SW 1271 (cell line): Measurements from ENCODE around the gene KNTC1.
"Not testable (repeated sequence)": the region's sequence is repeated elsewhere in the genome, so short reads cannot be mapped to it uniquely, and the experiment has no call there.

Source experiments
- DNase-seq, 2 experiments: peaks; one replicate each; lab custom pipeline; 2025; lab: John Stamatoyannopoulos, UW

Gene KNTC1

DNA sequence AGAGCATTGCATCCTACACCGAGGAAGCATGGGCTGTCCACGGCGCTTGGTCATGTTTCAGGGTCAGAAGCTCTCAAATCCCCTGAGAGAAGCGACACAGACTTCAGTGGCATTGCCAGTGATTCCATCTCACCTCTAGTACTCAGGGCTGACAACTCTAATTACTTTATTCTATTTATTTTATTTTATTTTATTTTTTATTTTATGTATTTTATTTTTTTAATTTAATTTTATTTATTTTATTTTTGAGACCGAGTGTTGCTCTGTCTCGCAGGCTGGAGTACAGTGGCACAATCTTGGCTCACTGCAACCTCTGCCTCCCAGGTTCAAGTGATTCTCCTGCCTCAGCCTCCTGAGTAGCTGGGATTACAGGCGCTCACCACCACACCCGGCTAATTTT is 126.2 kb downstream of the KNTC1 start:
- not testable (repeated sequence) for DNase-seq

DNA sequence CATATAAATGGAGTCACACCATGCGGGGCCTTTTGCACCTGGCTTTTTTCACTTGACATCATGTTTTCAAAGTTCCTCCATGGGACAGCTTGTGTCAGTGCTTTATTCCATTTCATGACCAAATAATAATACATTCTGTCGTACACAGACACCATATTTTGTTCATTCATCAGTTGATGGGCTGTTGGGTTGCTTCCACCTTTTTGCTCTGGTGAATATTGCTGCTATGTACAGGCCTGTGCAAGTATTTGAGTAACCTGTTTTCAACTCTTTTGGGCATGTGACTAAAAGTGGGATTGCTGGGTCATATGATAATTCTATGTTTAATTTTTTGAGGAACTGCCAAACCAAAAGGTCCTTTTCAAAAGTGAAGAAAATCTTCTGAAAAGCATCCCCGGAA is 129.2 kb downstream of the KNTC1 start:
- DNase-seq: no peak

DNA sequence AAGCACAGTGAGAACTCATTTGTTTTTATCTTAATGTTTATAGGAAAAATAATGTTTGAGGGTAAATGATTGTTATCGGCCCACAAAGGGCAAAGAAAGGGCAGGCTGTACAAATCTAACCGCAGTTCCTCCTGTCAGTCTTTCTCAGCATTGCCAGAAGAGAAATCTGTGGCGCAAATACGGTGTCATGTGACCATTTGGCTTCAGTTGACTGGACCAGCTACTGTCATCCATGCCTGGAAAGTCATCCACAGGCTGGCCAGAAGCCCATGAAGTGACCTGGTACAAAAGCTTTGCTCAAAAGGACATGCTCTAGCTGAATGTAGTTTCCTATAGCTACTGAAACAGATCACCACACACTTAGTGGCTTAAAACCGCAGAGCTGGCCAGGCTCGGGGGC is 132.5 kb downstream of the KNTC1 start:
- DNase-seq: no peak

DNA sequence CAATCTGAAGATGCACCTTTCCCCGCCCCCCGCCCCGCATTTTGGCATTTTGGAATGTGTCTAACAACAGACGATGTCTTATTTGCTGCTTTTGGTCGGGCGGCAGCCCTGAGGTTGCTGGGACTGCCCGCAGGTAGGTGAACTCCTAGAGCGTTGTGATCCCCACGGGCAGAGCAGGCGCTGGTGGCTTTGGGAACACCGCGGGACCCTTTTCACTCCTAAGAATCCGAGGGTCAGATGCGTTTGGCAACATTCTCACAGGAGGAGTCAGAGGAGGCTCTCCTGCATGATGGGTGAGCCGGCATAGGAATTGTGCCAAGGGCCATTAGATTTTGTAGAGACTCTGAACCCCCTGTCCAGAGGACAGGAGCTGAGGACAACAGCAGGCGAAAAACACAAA is 134.2 kb downstream of the KNTC1 start:
- no peak for DNase-seq

DNA sequence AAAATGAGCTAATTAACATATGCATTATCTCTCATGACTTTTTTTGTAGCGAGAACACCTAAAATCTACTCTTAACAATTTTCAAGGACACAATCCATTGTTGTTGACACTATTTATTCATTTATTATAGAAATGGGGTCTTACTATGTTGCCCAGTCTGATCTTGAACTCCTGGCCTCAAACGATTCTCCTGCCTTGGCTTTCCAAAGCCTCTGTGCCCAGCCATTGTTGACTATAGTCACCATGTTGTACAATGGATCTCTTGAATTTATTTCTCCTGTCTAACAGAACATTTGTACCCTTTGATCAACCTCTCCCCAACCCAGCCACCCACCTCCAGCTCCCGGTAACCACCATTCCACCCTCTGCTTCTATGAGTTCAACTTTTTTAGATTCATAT is 134.9 kb downstream of the KNTC1 start:
- no peak for DNase-seq

DNA sequence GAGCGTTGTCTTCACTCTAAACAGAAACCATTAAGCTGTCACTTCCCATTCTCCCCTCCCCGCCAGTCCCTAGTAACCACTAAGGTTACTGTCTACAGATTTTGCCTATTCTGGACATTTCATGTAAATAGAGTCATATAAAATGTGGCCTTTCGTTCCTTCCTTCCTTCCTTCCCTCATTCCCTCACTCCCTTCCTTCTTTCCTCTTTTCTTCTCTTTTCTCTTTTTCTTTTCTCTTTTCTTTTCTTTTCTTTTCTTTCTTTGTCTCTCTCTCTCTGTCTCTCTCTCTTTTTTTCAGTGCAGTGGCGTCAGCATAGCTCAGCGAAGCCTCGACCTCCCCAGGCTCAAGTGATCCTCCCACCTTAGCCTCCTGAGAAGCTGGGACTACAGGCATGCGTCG is 138.3 kb downstream of the KNTC1 start:
- no peak for DNase-seq

DNA sequence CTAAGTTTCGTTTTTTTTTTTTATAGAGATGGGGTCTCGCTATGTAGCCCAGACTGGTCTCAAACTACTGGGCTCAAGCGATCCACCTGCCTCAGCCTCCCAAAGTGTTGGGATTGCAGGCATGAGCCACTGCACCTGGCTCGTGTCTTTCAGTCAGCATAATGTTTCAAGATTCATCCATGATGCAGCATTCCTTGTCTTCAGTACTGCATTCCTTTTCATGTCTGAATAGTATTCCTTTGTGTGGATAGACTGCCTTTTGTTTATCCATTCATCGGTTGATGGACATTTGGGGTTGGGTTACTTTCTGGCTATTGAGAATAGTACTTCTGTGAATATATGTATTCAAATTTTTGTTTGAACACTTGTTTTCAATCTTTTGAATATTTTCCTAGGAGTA is 138.7 kb downstream of the KNTC1 start:
- no peak for DNase-seq

DNA sequence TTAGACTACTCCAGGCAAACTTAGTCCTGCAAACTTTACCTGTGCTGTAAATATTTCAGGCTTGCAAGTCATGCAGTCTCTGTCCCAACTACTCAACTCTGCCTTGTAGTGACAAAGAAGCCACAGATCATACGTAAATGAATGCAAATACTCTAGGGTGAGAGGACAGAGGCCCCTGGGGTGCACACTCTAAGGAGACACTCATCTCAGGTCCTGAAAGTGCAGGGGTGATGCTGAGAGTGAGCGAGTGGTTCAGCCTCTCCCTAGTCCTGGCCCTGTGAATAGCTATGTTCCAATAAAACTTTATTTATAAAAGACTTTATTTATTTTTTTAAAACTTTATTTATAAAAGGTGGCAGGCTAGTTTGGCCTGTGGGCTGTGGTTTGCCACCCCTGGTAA is 141.2 kb downstream of the KNTC1 start:
- DNase-seq: no peak

DNA sequence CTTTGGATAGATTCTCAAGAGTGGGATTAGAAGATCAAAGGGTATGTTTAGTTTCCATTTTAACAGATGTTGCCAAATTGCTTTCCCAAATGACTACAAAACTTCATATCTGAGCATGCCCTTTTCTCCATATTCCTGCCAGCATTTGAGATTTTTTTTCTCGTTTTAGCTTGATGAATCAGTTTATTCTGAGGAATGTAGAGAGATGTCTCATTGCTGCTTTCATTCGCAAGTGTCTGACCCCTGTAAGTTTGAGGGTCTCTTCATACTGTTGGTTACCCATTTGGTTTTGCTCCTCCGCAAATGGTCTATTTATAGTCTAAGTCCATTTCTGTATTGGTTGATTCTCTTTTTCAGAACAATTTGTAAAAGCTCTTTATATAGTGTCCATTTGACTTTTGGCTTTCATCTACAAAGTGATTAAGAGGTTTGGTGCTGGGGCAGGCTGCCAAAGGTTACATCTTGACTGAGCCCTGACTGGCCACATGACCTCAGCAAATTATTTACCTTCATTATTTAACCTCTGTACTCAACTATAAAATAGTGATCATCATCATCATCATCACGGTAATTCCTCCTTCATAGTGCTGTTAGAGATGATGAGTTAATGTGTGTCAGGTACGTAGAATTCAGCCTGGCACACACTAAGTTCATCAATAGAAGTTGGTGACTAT is 142.5 kb downstream of the KNTC1 start:
- no peak for DNase-seq

DNA sequence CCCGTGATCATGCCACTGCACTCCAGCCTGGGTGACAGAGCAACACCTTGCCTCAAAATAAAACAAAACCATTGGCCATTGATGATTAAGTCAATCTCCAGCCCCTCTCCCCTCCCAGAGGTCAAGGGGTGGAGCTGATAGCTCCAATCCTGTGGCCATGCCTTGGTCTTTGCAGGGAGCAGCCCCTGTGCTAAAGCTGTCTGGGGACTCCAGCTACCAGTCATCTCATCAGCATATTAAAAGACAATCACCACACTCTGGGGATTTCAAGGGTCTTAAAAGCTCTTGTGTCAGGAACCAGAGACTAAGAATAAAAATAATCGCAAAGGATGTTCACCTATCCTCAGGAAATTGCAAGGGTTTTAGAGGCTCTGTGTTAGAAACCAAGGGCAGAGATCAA is 145.5 kb downstream of the KNTC1 start:
- no peak for DNase-seq
